HG03571 (cell line): ENCODE measurements around the gene PGP.
"Not testable (repeated sequence)": the region's sequence is repeated elsewhere in the genome, so short reads cannot be mapped to it uniquely, and the experiment has no call there.

Experiments
- ATAC-seq: cut with Tn5 transposase; IDR thresholded peaks from one replicate; pipeline ENCODE4 v1.9.1; 2021; ENCODE audit not compliant: unreplicated experiment

PGP gene

GRCh38 chr16:2214719-2214968 is at the start of gene PGP:
TSS of gene PGP (minus strand) at chr16:2214840. CDS start at chr16:2214777, 63 bp downstream.
- ATAC-seq, result peak; percentile 74

GRCh38 chr16:2263026-2263425 is 48.4 kb upstream of the PGP start:
- not testable (repeated sequence) for ATAC-seq

- ATAC-seq, result no peak
These were observed 45.6 kb upstream of the PGP start for GRCh38 chr16:2260250-2260649.

- not testable (repeated sequence) for ATAC-seq
These were observed 43.9 kb upstream of the PGP start for GRCh38 chr16:2258530-2258929.

GRCh38 chr16:2257726-2258125 is 43.1 kb upstream of the PGP start:
- no peak for ATAC-seq

- no peak for ATAC-seq
These were observed 42.0 kb upstream of the PGP start for GRCh38 chr16:2256531-2257140.

GRCh38 chr16:2253293-2253692 is 38.7 kb upstream of the PGP start:
- no peak for ATAC-seq

GRCh38 chr16:2252806-2253148 is 38.1 kb upstream of the PGP start:
- ATAC-seq, result no peak

GRCh38 chr16:2251296-2252111 is 36.9 kb upstream of the PGP start, which contains the start of gene ECI1:
TSS of gene ECI1 (minus strand) at chr16:2251587. CDS start at chr16:2251566, 21 bp downstream.
- peak; percentile 83 for ATAC-seq

- no peak for ATAC-seq
These were observed 36.1 kb upstream of the PGP start for GRCh38 chr16:2250652-2251295.

GRCh38 chr16:2246301-2246885 is 31.8 kb upstream of the PGP start:
- ATAC-seq, result no peak

GRCh38 chr16:2244926-2245795 is 30.5 kb upstream of the PGP start:
- no peak for ATAC-seq

- ATAC-seq, result no peak
These were observed 29.7 kb upstream of the PGP start for GRCh38 chr16:2244301-2244700.

- no peak for ATAC-seq
These were observed 29.1 kb upstream of the PGP start for GRCh38 chr16:2243781-2244180.

- no peak for ATAC-seq
These were observed 28.4 kb upstream of the PGP start for GRCh38 chr16:2243031-2243528.

GRCh38 chr16:2242598-2242997 is 28.0 kb upstream of the PGP start:
- no peak for ATAC-seq

- not testable (repeated sequence) for ATAC-seq
These were observed 25.7 kb upstream of the PGP start for GRCh38 chr16:2240331-2240730.

GRCh38 chr16:2238838-2239675 is 24.4 kb upstream of the PGP start:
- no peak for ATAC-seq

- ATAC-seq, result no peak
These were observed 23.7 kb upstream of the PGP start for GRCh38 chr16:2238150-2238837.
